Cerebellar nuclear complex (tissue), 1 donor: ENCODE data around the gene IMPG1.

ENCODE experiments used
- DNase-seq, 2 experiments: peaks; one replicate each; lab custom pipeline; 2025; lab: John Stamatoyannopoulos, UW

Gene IMPG1

DNA sequence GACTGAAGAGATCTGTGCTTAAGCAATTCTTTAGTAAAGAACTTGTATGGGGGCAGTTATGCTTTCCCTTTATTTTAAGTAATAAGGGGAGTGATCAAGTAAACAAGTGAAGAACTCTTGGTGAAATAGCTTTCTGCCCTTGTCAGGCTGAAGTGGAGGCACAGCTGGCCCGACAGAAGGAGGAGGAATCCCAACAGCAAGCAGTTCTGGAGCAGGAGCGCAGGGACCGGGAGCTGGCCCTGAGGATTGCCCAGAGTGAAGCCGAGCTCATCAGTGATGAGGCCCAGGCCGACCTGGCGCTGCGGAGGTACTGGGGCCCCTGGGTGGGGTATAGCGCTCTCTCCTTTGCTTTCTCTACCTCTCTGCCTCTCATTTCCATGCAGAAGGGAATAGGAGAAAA is 180.1 kb downstream of the IMPG1 start:
- no peak for DNase-seq

DNA sequence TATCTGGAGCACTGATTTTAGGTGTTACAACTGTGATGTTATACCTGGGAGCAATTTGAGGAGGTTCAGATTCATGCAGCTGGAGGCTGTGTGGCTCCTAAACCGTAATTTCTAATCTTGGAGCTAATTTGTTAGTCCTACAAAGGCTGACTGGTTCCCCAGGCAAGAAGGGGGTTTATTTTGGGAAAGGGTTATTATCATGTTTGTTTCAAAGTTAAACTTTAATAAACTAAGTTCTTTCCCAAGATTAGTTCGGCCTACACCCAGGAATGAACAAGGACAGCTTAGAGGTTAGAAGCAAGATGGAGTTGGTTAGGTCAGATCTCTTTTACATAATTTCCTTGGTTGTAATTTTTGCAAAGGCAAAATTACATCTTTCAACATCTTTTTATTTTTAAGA is 187.6 kb downstream of the IMPG1 start:
- no peak for DNase-seq

DNA sequence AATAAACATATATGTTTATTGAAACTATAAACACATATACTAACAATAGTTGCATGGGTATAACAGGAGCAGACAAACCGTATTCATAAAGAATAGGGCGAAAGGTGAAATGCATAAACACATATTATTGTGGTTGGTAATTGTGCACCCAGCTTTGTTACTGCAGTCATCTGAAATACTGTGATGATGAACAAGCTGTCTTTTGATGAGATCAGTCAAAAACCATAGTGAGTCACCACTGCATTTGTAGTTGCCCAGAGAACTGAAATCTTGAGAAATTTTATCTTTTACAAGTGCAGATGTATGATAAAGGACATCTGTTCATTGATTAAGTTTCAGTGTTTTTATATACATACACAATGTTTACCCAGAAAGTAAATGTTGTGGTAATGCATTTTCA is 189.7 kb downstream of the IMPG1 start:
- no peak for DNase-seq

DNA sequence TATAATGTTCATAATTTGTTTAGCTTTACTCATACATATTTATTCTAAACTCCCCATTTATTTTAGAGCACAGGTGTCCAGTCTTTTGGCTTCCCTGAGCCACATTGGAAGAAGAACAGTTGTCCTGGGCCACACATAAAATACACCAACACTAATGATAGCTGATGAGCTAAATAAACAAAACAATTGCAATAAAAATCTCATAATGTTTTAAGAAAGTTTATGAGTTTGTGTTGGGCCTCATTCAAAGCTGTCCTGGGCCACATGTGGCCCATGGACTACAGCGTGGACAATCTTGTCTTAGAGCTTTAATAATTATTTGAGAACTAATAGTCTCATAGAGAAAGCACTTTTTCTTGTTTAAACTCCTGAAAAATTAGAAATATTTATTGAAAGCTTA is 192.2 kb downstream of the IMPG1 start:
- no peak for DNase-seq

DNA sequence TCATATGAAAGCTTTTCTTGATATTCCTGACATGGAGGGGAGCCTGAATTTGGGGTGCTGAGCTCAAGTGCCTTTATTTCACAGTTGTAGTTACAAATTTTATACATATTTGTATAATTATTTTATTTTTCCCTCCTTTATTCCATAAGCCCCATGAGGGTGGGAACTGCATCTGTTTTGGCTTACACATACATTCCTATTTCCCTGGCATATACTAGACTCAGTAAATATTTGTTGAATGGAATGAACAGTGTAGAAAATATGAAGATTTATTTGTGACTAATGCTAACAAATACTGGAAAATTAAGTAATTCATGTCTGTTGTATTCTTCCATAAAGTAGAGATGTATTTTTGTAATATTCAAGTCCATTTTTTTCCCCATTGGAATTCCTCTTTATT is 196.3 kb downstream of the IMPG1 start:
- no peak for DNase-seq

DNA sequence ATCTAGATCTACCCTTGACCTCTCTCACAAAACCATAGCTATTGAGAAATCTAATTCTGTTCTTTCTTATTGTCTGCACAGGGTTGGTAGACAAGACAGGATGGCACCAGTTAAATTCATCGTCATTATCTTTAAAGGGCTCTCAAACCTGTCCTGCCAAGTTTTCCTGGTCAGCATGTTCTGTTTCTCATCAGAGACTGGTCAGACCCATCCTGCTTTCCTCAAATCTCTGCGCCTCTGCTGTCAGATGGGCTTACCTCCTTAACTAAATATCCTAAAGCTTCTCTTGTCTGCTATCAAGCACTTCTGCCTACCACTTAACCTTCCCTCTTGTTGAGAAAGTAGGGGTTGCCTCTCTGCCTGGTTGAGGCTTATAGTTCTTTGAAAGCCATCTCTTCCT is 198.2 kb downstream of the IMPG1 start:
- no peak for DNase-seq
